Measurements from ENCODE around the gene C16orf78. TPM values are rescaled to one million over a fixed set of nuclear protein-coding genes. Genes with fewer than 3 reads are reported as not detected.

C16orf78 gene
- total and polyA plus RNA-seq, 10 donors, result not detected

GRCh38 chr16:49424961-49425360 is 51.4 kb downstream of the C16orf78 start:
- Histone ChIP-seq H3K9me3 (peaks cover 0 to 17% (median 2%) of the 10 kb centered on the region in 8 donors), H3K36me3 (no peaks in the 10 kb centered on the region), H3K27ac (no peak overlapping the region), H3K4me1 (no peaks in the 10 kb centered on the region), H3K4me3 (no peak overlapping the region), H3K27me3 (replicated peaks in 1 of 7) (no peaks in the 10 kb centered on the region)
- WGBS, 5 donors, result 94 to 98% (median 96%) methylated on average over 6 of the region's 6 CpGs
- no peak for TF ChIP-seq CTCF (IDR thresholded peaks at IDR 0.05 in 8 of 11, conservative IDR thresholded peaks at IDR 0.05 in 3 of 11)
- no peak for TF ChIP-seq POLR2AphosphoS5 (IDR thresholded peaks at IDR 0.05)
- peak; percentile 27 for DNase-seq
- intact Hi-C loops (cut with DNase I; ENCODE audit: low total_unique reads), result no loop called here

GRCh38 chr16:49427771-49428170 is 54.2 kb downstream of the C16orf78 start:
- peaks cover 0 to 17% (median 2%) of the 10 kb centered on the region in 8 donors for H3K9me3 ChIP-seq
- TF ChIP-seq CTCF (IDR thresholded peaks at IDR 0.05 in 8 of 11, conservative IDR thresholded peaks at IDR 0.05 in 3 of 11) (no peak), POLR2A (IDR thresholded peaks at IDR 0.05) (no peak), POLR2AphosphoS5 (IDR thresholded peaks at IDR 0.05) (no peak)
- intact Hi-C loops (cut with DNase I; ENCODE audit: low total_unique reads), result no loop called here
- DNase-seq, result no peak
- 85 to 91% (median 88%) methylated on average over 4 of the region's 4 CpGs for WGBS, 5 donors
- H3K4me1 ChIP-seq, result no peaks in the 10 kb centered on the region
- no peak overlapping the region for H3K27ac ChIP-seq
- H3K36me3 ChIP-seq, result no peaks in the 10 kb centered on the region
- no peak overlapping the region for H3K4me3 ChIP-seq
- H3K27me3 ChIP-seq (replicated peaks in 1 of 7), result no peaks in the 10 kb centered on the region

- no peaks in the 10 kb centered on the region for H3K4me1 ChIP-seq
- H3K4me3 ChIP-seq, result no peak overlapping the region
- WGBS, 5 donors, result 94 to 96% (median 95%) methylated on average over 2 of the region's 2 CpGs
- no peak overlapping the region for H3K27ac ChIP-seq
- TF ChIP-seq POLR2AphosphoS5 (IDR thresholded peaks at IDR 0.05), result no peak
- no peak for TF ChIP-seq POLR2A (IDR thresholded peaks at IDR 0.05)
- TF ChIP-seq CTCF (IDR thresholded peaks at IDR 0.05 in 8 of 11, conservative IDR thresholded peaks at IDR 0.05 in 3 of 11), result no peak
- intact Hi-C loops (cut with DNase I; ENCODE audit: low total_unique reads), result no loop called here
- H3K36me3 ChIP-seq, result no peaks in the 10 kb centered on the region
- peaks cover 0 to 12% (median 2%) of the 10 kb centered on the region in 8 donors for H3K9me3 ChIP-seq
- H3K27me3 ChIP-seq (replicated peaks in 1 of 7), result no peaks in the 10 kb centered on the region
- DNase-seq, result no peak
Measured at GRCh38 chr16:49428808-49429207, 55.2 kb downstream of the C16orf78 start.

- DNase-seq, result no peak
- H3K36me3 ChIP-seq, result no peaks in the 10 kb centered on the region
- TF ChIP-seq POLR2A (IDR thresholded peaks at IDR 0.05) (no peak), CTCF (IDR thresholded peaks at IDR 0.05 in 8 of 11, conservative IDR thresholded peaks at IDR 0.05 in 3 of 11) (no peak)
- peaks cover 0 to 9% (median 2%) of the 10 kb centered on the region in 8 donors for H3K9me3 ChIP-seq
- no peaks in the 10 kb centered on the region for H3K4me1 ChIP-seq
- H3K27me3 ChIP-seq (replicated peaks in 1 of 7), result no peaks in the 10 kb centered on the region
- WGBS, 5 donors, result 85 to 93% (median 89%) methylated on average over 9 of the region's 9 CpGs
- no peak overlapping the region for H3K27ac ChIP-seq
- intact Hi-C loops (cut with DNase I; ENCODE audit: low total_unique reads), result no loop called here
- H3K4me3 ChIP-seq, result no peak overlapping the region
Measured at GRCh38 chr16:49431040-49431439, 57.4 kb downstream of the C16orf78 start.

All from spleen (tissue), 11 donors.